GM06990 (cell line): ENCODE data around the gene TMPRSS6.

Experiments used
- DNase-seq: peaks from one replicate; pipeline ENCODE4 v3.0.0-alpha.2; 2011; ENCODE audit not compliant: insufficient read length; ENCODE audit errors: extremely low read depth
- H3K27me3 ChIP-seq: replicated peaks from 2 replicates; pipeline ENCODE4 v1.6.0; 2011; ENCODE audit warnings: low read length; ENCODE audit not compliant: control insufficient read depth, insufficient read depth
- H3K36me3 ChIP-seq: 2 replicates; pipeline ENCODE4 v1.5.1; 2011; ENCODE audit warnings: low read length; ENCODE audit not compliant: control insufficient read depth, insufficient read depth
- H3K4me3 ChIP-seq: replicated peaks from 2 replicates; pipeline ENCODE4 v1.5.1; 2011; ENCODE audit warnings: low read depth, mild to moderate bottlenecking, control low read depth, low read length
- TF ChIP-seq, protein P1 (sequence below): IDR thresholded peaks from 2 replicates; pipeline ENCODE4 v1.5.1; 2011; ENCODE audit warnings: low read length, control low read depth, mild to moderate bottlenecking, inconsistent platforms; ENCODE audit not compliant: insufficient read depth, poor library complexity, severe bottlenecking

TMPRSS6 gene

DNA sequence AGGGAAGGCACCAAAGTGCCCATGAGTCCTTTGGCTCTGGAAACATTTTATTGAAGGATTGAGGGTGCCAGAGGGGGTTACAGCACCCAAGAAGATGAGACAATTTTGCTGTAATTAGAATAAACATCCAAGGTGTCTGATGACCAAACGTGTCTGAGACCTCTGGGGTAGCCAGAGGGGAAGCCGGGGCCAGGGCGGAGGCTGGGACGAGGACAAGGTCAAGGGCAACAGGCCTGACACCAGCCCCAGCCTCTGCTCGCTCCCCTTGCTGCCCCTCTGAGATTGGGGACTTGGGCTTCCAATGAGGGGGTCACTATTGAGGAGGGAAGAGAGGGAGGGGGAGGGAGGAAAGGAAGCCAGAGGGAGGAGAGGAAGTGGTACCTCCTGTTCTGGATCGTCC is 25.6 kb downstream of the TMPRSS6 start:
- TF ChIP-seq, protein P1, sequence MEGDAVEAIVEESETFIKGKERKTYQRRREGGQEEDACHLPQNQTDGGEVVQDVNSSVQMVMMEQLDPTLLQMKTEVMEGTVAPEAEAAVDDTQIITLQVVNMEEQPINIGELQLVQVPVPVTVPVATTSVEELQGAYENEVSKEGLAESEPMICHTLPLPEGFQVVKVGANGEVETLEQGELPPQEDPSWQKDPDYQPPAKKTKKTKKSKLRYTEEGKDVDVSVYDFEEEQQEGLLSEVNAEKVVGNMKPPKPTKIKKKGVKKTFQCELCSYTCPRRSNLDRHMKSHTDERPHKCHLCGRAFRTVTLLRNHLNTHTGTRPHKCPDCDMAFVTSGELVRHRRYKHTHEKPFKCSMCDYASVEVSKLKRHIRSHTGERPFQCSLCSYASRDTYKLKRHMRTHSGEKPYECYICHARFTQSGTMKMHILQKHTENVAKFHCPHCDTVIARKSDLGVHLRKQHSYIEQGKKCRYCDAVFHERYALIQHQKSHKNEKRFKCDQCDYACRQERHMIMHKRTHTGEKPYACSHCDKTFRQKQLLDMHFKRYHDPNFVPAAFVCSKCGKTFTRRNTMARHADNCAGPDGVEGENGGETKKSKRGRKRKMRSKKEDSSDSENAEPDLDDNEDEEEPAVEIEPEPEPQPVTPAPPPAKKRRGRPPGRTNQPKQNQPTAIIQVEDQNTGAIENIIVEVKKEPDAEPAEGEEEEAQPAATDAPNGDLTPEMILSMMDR, result no peak
- Histone ChIP-seq H3K27me3 (no peaks in the 10 kb centered on the region; the same call in 1 of the 2 replicates), H3K4me3 (no peak overlapping the region), H3K36me3 (no peaks in the 10 kb centered on the region)
- DNase-seq, result no peak

DNA sequence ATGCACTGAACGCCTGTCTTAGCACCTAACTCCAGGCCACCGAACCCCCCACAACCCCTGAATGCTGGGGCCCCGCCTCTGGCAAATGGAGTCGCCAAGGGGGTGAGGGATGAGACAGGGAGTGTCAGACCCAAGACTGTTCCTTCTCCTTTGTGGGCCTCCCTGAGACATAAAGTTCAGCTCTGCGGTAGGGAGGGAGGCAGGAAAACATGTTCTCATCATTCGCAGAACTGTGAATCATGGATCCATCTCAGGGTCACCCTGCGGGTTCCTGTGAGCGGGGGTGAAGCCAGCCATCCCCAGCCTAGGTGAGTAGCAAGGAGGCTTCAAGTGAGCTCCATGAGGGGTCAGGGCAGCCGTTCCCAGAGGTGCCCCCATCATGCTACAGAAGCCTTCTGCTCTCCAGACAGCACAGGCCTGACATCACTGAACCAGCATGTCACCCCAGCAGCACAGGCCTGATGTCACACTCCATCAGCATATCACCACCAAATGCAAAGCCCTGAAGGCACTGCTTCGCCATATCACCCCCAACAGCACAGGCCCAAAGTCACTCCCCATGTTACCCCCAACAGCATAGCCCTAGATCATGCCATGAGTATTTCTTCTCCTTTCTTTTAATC is 27.2 kb downstream of the TMPRSS6 start:
- no peak for DNase-seq
- Histone ChIP-seq H3K4me3 (no peak overlapping the region), H3K27me3 (no peaks in the 10 kb centered on the region; the same call in 1 of the 2 replicates), H3K36me3 (no peaks in the 10 kb centered on the region)
- TF ChIP-seq, protein P1, result no peak

DNA sequence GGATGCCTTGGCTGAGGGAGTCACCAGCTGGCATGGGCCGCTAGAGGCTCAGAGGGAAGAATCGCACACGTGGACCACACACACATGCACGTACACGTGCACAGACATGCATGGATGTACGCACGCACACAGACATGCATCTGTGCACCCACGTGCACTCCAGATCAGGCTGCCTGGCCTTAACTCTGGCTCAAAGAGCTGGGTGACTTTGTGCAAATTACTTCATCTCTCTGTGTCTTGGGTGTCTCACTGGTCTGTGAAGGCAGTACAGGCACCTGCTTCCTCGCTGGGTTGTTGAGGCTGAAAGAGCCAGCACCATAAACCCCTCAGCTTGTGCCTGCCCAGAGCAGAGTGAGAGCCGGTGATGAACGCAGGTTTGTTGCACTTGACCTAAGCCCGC is 28.7 kb downstream of the TMPRSS6 start:
- DNase-seq, result no peak
- TF ChIP-seq, protein P1, result no peak
- Histone ChIP-seq H3K27me3 (no peaks in the 10 kb centered on the region; the same call in 1 of the 2 replicates), H3K4me3 (no peak overlapping the region), H3K36me3 (no peaks in the 10 kb centered on the region)

DNA sequence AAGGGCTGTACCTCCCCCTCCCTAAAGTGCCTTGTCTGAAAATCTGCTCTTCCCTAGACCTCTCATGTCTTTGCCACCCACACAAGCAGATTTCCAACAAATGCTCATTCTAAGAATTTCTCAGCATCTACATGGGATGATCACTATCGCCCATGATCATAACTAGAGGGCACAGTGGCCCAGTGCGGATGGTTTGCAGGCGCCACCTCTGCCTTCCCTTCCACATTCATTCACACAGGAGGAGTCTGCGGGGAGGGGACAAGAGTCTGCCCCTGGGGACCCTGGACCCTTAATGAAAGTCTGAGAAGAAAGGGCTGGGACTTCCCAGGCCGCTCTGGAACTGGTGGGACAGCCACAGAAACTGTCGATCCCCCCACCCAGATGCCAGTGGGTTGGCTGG is 29.1 kb downstream of the TMPRSS6 start:
- DNase-seq, result no peak
- TF ChIP-seq, protein P1, result no peak
- H3K36me3 ChIP-seq, result no peaks in the 10 kb centered on the region
- H3K27me3 ChIP-seq, result no peaks in the 10 kb centered on the region; the same call in 1 of the 2 replicates
- H3K4me3 ChIP-seq, result no peak overlapping the region

DNA sequence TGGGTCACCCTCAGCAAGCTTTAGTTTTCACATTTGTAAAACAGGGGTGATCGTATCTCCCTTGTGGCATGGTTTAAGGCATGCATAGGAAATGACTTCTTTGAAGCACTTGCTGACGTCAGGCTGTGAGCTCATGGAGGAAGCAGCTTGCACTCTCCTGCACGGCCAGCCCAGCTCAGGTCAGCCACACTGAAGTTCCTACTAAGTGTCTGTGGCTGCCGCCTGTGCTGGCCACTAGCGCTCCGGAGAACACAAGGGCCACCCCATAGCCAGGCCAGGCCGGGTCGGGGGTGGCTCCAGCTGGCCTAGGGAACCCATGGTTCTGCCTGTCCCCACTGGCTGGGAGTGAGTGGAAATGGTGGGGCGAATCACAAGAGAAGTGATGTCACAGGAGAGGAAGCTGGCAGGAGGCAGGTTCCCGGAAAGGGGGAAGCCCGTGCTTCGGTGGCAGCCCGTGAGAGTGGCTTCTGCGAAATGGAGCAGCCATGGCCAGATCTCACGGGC is 29.8 kb downstream of the TMPRSS6 start:
- no peak overlapping the region for H3K4me3 ChIP-seq
- DNase-seq, result no peak
- no peaks in the 10 kb centered on the region for H3K27me3 ChIP-seq
- TF ChIP-seq, protein P1, result no peak
- no peaks in the 10 kb centered on the region for H3K36me3 ChIP-seq
